ENCODE measurements around the gene PEAR1. TPM values are rescaled to one million over a fixed set of nuclear protein-coding genes. Genes with fewer than 3 reads are reported as not detected.

The PEAR1 gene
- total RNA-seq, 6 donors from 2014 or later = 8.4 to 33.5 (median 13.7) TPM

DNA sequence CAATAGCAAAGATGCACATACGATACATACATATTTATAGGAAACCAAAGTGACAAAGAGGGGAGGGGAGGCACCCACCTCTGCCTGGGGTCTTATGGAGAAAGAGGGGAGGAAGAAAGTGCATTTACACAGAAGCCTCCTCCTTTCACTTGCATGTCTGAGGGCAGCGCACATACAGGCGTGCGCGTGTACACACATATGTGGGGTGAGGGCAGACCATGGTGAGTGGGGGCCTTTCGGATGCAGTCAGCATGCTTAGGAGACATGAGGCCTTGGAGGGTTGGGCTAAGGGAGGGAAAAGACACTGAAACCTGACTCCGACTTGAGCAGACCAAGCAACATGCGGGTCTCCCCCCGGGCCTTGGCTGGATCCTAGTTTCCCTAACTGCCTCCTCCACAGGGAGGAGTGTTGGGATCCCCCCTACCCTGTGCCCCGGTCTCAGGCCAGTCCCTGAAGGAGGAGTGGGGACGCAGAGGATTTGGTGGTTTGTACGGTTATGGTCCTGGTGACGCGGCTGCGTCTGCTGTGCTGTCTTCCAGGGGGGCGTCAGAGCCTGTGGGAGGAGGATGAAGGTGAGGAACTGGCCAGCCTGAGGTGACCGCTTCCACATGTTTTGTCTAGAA is 42.1 kb downstream of the PEAR1 start:
- no peaks in the 10 kb centered on the region for H3K27me3 ChIP-seq
- ATAC-seq (ENCODE audit: low FRiP score in 2 of 2) (no peak), DNase-seq (no peak)
- peaks cover 9 to 54% (median 44%) of the 10 kb centered on the region in 4 donors for H3K36me3 ChIP-seq
- no peak overlapping the region for H3K4me3 ChIP-seq
- WGBS, 2 donors = 93 to 94% methylated on average over 17 of the region's 17 CpGs
- TF ChIP-seq POLR2AphosphoS5 (IDR thresholded peaks at IDR 0.05) = no peak
- TF ChIP-seq EP300 (IDR thresholded peaks at IDR 0.05) = no peak
- TF ChIP-seq POLR2A (IDR thresholded peaks at IDR 0.05) = no peak
- TF ChIP-seq, protein P1, sequence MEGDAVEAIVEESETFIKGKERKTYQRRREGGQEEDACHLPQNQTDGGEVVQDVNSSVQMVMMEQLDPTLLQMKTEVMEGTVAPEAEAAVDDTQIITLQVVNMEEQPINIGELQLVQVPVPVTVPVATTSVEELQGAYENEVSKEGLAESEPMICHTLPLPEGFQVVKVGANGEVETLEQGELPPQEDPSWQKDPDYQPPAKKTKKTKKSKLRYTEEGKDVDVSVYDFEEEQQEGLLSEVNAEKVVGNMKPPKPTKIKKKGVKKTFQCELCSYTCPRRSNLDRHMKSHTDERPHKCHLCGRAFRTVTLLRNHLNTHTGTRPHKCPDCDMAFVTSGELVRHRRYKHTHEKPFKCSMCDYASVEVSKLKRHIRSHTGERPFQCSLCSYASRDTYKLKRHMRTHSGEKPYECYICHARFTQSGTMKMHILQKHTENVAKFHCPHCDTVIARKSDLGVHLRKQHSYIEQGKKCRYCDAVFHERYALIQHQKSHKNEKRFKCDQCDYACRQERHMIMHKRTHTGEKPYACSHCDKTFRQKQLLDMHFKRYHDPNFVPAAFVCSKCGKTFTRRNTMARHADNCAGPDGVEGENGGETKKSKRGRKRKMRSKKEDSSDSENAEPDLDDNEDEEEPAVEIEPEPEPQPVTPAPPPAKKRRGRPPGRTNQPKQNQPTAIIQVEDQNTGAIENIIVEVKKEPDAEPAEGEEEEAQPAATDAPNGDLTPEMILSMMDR (IDR thresholded peaks at IDR 0.05) = no peak
- H3K27ac ChIP-seq = no peak overlapping the region
- peaks cover 5 to 11% (median 8%) of the 10 kb centered on the region in 4 donors for H3K4me1 ChIP-seq
- no peaks in the 10 kb centered on the region for H3K9me3 ChIP-seq

GRCh38 chr1:156936191-156936590 is 42.7 kb downstream of the PEAR1 start:
- DNase-seq (no peak), ATAC-seq (ENCODE audit: low FRiP score in 2 of 2) (no peak)
- Histone ChIP-seq H3K27me3 (no peaks in the 10 kb centered on the region), H3K27ac (no peak overlapping the region), H3K4me3 (no peak overlapping the region), H3K9me3 (no peaks in the 10 kb centered on the region), H3K36me3 (peaks cover 9 to 58% (median 49%) of the 10 kb centered on the region in 4 donors), H3K4me1 (peaks cover 3 to 9% (median 5%) of the 10 kb centered on the region in 4 donors)
- TF ChIP-seq POLR2AphosphoS5 (IDR thresholded peaks at IDR 0.05) (no peak), POLR2A (IDR thresholded peaks at IDR 0.05) (no peak), EP300 (IDR thresholded peaks at IDR 0.05) (no peak)
- TF ChIP-seq, protein P1 (IDR thresholded peaks at IDR 0.05) = no peak
- WGBS, 2 donors = 86 to 95% methylated on average over 5 of the region's 5 CpGs

DNA sequence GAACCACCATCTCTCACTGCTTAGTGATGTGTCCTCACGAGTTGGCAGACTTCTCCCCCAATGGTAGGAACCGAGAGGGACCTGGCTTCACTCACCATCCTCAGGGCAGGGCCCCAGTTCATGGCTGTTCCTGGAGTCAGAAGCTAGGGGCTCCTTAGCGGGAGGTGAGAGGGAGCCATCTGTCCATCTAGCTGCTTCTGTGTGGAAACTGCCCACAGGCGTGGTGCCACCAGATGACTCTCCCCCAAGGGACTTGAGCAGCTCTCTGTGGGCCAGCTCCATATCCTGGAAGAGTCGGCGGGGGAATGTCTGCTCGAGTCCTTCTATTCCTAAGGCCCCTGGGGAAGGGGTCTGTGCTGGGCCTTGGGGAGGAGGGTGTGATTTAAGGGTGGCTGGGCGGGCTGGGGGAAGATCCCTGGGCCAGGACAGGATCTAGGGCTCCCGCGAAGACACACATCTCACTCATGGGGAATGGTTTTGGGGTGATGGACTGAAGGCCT is 43.3 kb downstream of the PEAR1 start:
- no peak overlapping the region for H3K4me3 ChIP-seq
- H3K36me3 ChIP-seq = peaks cover 9 to 64% (median 54%) of the 10 kb centered on the region in 4 donors
- no peak for ATAC-seq (ENCODE audit: low FRiP score in 2 of 2)
- H3K4me1 ChIP-seq = peaks cover 0 to 3% (median 2%) of the 10 kb centered on the region in 4 donors
- TF ChIP-seq POLR2A (IDR thresholded peaks at IDR 0.05) (no peak), POLR2AphosphoS5 (IDR thresholded peaks at IDR 0.05) (no peak), EP300 (IDR thresholded peaks at IDR 0.05) (no peak)
- TF ChIP-seq, protein P1 (IDR thresholded peaks at IDR 0.05) = no peak
- WGBS, 2 donors = 84 to 90% methylated on average over 8 to 10 of the region's 10 CpGs
- no peaks in the 10 kb centered on the region for H3K27me3 ChIP-seq
- H3K27ac ChIP-seq = no peak overlapping the region
- H3K9me3 ChIP-seq = no peaks in the 10 kb centered on the region
- DNase-seq = no peak

DNA sequence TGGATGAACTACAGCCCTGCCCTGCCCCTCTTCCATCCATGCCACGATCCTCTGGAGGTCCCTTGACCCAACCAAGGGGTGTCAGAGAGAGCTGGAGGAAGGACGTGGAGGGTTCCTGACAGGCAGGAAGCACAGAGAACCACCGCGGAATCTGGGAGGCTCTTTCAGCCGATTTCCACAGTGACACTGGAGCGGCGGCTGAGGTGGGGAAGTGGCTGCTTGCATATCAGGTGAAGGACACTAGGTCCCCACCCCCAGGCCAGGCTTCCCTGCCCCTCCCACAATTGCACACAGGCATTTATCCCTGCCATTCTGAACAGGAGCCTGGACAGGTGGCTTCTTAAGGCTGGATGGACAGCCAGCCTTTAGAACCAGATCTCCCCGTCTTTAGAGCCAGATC is 44.4 kb downstream of the PEAR1 start:
- Histone ChIP-seq H3K4me1 (no peaks in the 10 kb centered on the region), H3K27ac (no peak overlapping the region), H3K36me3 (peaks cover 9 to 75% (median 65%) of the 10 kb centered on the region in 4 donors), H3K9me3 (no peaks in the 10 kb centered on the region), H3K27me3 (no peaks in the 10 kb centered on the region), H3K4me3 (no peak overlapping the region)
- ATAC-seq (ENCODE audit: low FRiP score in 2 of 2) (no peak), DNase-seq (no peak)
- TF ChIP-seq, protein P1 (IDR thresholded peaks at IDR 0.05) = no peak
- TF ChIP-seq POLR2AphosphoS5 (IDR thresholded peaks at IDR 0.05) (no peak), POLR2A (IDR thresholded peaks at IDR 0.05) (no peak)
- 58 to 65% methylated on average over 2 to 8 of the region's 8 CpGs for WGBS, 2 donors

DNA sequence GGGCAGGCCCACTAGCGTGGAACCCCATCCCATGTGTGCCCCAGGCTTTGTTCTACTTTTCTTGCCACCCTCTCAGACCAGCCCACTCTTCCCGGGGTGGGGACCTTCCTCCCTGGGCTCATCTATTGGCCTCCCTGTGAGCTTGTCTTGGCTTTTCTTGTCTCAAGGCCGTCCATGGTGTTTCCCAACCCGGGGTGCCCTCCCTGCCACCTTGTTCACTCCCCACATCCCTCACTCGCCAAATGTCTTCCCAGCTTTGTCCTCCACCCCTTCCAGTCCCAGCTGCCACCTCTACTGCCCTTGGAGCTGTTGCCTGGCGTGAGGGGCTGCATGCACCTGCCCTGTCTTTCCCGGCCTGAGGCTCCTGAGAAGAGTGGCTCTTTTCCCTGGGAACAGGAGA is 45.3 kb downstream of the PEAR1 start:
- ATAC-seq (ENCODE audit: low FRiP score in 2 of 2) = no peak
- Histone ChIP-seq H3K36me3 (peaks cover 9 to 84% (median 72%) of the 10 kb centered on the region in 4 donors), H3K9me3 (no peaks in the 10 kb centered on the region), H3K27me3 (no peaks in the 10 kb centered on the region), H3K4me3 (no peak overlapping the region), H3K27ac (no peak overlapping the region), H3K4me1 (no peaks in the 10 kb centered on the region)
- no peak for DNase-seq
- TF ChIP-seq POLR2A (IDR thresholded peaks at IDR 0.05) (no peak), EP300 (IDR thresholded peaks at IDR 0.05) (no peak), POLR2AphosphoS5 (IDR thresholded peaks at IDR 0.05) (no peak)
- TF ChIP-seq, protein P1 (IDR thresholded peaks at IDR 0.05) = no peak
- 85 to 89% methylated on average over 7 of the region's 7 CpGs for WGBS, 2 donors
